ENCODE data around the gene PYROXD2.

The PYROXD2 gene

DNA sequence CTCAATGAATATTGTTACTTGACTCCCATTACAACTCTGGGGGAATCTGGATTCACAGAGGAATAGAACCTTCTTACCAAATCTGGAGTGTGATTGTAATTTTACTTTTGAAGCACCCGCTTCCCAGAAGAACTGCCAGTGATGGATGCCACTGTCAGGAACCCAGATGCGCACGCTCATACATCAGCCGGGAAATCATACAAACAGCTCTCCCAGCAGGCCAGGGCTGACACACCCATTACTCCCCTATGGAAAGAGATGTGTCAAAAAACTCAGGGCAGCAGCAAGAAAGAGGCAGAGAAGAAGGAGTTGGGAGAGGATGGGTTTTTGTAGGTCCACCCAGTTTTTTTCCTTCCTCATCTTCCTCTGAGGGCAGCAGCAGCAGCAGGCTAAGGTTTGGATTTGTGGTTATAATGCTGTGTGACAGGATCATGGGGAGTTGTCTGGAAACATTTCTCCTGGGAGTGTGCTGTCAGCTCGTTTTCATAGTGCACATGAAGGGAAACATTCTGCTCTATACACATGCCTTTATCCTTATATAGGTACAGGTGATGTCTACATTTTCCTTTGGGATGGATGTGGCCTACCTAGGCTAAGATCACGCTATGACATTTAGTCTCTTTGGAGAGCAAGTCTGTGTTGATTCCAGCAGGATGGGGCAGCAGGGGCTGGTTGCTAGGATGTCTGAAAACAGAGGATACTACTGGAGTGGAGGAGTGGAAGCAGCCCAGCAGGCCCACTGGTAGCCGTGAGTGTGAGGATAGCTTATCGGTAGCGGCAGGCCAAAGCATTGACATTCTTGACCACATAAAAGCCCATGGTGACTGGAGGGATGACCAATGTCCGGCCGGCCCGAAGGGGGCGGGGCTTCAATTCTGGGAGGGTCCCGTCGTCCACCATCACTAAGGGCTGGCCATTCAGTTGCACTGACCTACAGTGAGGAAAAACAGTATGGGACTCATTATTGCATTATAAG lies 44.1 kb upstream of the PYROXD2 start:
- Histone ChIP-seq H3K9me3 (no peaks in the 10 kb centered on the region), H3K4me1 (ENCODE audit: control insufficient read depth in 1 of 2, insufficient read depth in 1 of 2, low read depth in 1 of 2, low read length in 1 of 2) (no peaks in the 10 kb centered on the region), H3K27me3 (peaks cover 46% of the 10 kb centered on the region), H3K4me3 (ENCODE audit: low read depth in 1 of 2, low read length in 1 of 2) (no peak overlapping the region), H3K27ac (no peak overlapping the region), H3K36me3 (no peaks in the 10 kb centered on the region)
- TF ChIP-seq, protein P1, sequence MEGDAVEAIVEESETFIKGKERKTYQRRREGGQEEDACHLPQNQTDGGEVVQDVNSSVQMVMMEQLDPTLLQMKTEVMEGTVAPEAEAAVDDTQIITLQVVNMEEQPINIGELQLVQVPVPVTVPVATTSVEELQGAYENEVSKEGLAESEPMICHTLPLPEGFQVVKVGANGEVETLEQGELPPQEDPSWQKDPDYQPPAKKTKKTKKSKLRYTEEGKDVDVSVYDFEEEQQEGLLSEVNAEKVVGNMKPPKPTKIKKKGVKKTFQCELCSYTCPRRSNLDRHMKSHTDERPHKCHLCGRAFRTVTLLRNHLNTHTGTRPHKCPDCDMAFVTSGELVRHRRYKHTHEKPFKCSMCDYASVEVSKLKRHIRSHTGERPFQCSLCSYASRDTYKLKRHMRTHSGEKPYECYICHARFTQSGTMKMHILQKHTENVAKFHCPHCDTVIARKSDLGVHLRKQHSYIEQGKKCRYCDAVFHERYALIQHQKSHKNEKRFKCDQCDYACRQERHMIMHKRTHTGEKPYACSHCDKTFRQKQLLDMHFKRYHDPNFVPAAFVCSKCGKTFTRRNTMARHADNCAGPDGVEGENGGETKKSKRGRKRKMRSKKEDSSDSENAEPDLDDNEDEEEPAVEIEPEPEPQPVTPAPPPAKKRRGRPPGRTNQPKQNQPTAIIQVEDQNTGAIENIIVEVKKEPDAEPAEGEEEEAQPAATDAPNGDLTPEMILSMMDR (IDR thresholded peaks at IDR 0.05): no peak

DNA sequence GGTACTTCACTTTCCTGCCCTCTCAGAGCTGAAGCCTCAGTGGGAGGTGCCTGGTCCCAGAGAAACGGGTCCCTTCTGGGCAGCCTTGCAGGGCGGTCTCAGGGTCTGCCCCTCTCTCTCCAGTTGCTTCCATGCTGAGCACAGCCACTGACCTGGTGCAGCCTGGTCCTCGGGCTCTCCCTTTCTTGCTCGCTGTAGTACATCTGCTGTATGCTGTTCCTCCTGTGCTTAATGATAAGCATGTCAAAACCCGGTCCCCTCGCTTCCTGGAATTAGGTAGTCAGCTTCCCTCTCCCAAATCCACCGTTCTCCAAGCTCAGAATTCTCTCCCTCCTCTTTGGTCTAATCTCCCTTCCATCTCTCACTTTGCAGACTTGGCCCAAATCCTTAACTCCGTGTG lies 42.7 kb upstream of the PYROXD2 start:
- Histone ChIP-seq H3K27me3 (peaks cover 43% of the 10 kb centered on the region), H3K4me1 (ENCODE audit: control insufficient read depth in 1 of 2, insufficient read depth in 1 of 2, low read depth in 1 of 2, low read length in 1 of 2) (no peaks in the 10 kb centered on the region), H3K9me3 (no peaks in the 10 kb centered on the region), H3K4me3 (ENCODE audit: low read depth in 1 of 2, low read length in 1 of 2) (no peak overlapping the region), H3K27ac (no peak overlapping the region), H3K36me3 (no peaks in the 10 kb centered on the region)
- TF ChIP-seq, protein P1 (IDR thresholded peaks at IDR 0.05): no peak

DNA sequence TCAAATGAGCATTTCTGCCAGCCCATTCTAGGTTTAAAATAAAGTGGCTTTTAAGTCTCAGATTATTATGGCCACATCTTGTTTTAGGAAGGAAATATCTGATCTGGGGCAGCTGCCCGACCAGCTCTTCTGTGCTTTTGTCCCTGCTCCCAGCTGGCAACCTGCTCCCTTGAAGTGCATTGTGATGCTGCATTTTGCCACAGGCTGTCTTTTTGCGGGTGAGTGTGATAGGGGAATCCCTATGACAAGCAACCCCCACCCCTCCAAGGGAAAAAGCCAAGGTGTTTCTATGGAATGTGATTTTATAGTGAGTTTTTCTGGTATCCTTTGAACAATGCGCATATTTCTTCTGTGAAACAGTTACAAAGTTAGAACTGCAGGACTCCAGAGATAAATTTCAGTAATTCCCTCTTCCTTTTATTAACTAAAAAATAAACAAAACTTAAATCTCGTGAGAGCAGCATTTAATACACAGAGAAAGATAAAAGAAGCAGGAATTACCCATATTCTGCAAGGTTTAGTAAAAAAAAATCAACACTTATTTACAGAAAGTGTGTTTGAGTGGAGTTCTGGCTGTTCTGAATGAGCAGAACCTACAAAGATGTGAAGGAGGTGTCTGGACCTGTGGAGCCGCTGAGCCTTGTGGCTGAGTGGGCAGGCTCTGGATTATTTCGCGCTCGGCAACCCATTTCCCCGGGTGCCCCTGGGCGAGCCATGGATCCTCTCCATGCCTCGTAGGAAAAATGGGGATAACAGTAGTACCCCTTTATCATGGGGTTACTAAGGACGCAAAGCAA lies 41.9 kb upstream of the PYROXD2 start:
- no peak overlapping the region for H3K4me3 ChIP-seq (ENCODE audit: low read depth in 1 of 2, low read length in 1 of 2)
- TF ChIP-seq, protein P1 (IDR thresholded peaks at IDR 0.05): no peak
- H3K4me1 ChIP-seq (ENCODE audit: control insufficient read depth in 1 of 2, insufficient read depth in 1 of 2, low read depth in 1 of 2, low read length in 1 of 2): no peaks in the 10 kb centered on the region
- no peaks in the 10 kb centered on the region for H3K9me3 ChIP-seq
- H3K27ac ChIP-seq: no peak overlapping the region
- H3K27me3 ChIP-seq: peaks cover 51% of the 10 kb centered on the region
- H3K36me3 ChIP-seq: no peaks in the 10 kb centered on the region

DNA sequence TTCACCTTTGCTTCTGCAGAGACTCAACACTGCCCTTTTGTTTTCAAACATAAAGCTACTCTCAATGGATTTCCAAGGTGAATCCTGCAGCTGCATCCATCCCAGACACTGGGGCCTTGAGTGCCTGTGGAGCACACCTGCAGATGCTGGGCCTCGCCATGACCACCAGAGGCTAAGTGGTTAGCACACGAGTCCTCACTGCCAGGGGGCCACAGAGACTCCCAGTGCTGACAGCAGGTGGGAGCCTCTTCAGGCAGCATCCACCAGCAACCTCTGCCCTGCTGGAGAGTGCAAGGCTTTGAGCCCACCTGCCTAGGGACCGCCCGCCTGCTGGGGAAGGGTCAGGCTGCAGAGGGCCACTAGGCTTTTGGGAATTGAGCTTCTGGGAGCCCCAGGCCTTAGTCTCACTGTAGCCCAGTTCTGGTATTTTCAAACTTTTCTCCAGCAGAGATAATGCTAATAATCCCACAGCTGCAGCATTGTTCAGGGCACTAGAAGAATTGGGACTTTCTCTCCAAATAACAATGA lies 41.1 kb upstream of the PYROXD2 start:
- TF ChIP-seq, protein P1 (IDR thresholded peaks at IDR 0.05): no peak
- Histone ChIP-seq H3K27ac (no peak overlapping the region), H3K27me3 (peaks cover 59% of the 10 kb centered on the region), H3K36me3 (no peaks in the 10 kb centered on the region), H3K4me1 (ENCODE audit: control insufficient read depth in 1 of 2, insufficient read depth in 1 of 2, low read depth in 1 of 2, low read length in 1 of 2) (no peaks in the 10 kb centered on the region), H3K4me3 (ENCODE audit: low read depth in 1 of 2, low read length in 1 of 2) (no peak overlapping the region), H3K9me3 (no peaks in the 10 kb centered on the region)

DNA sequence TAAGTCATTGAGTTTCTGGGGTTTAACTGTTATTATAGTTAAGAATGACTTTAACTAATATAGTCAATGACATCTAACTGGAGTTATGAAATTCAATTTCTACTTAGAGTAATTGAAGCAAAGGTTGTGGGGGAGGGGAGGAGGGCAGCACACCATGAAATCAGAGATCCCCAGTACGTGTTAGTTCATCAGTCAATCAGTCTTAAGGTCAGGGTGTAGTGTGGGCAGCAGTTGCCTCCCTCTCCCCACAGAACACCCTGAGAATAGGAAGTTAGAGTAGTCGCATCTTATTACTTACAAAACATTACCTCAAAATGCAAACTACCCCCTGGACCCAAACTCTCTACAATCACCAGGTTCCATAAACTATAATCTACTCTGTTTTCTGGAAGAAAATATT lies 38.7 kb upstream of the PYROXD2 start:
- Histone ChIP-seq H3K4me3 (ENCODE audit: low read depth in 1 of 2, low read length in 1 of 2) (no peak overlapping the region), H3K27me3 (peaks cover 81% of the 10 kb centered on the region), H3K4me1 (ENCODE audit: control insufficient read depth in 1 of 2, insufficient read depth in 1 of 2, low read depth in 1 of 2, low read length in 1 of 2) (no peaks in the 10 kb centered on the region), H3K9me3 (no peaks in the 10 kb centered on the region), H3K27ac (no peak overlapping the region), H3K36me3 (no peaks in the 10 kb centered on the region)
- TF ChIP-seq, protein P1 (IDR thresholded peaks at IDR 0.05): no peak

Measured in neutrophil (primary cell).